HepG2 (cell line): ENCODE results near the gene DOC2A. TPM values are rescaled to one million over a fixed set of nuclear protein-coding genes. Genes with fewer than 3 reads are reported as not detected.

ENCODE experiments used
- BRF2 ChIP-seq: sonication (generic); formaldehyde crosslinking; IDR thresholded peaks from 2 replicates; pipeline ENCODE4 v1.8.1; 2022; ENCODE audit warnings: mild to moderate bottlenecking, missing genetic modification reagents
- CHD2 ChIP-seq: IDR thresholded peaks from 2 replicates; pipeline ENCODE4 v1.6.1; 2011; ENCODE audit warnings: low read depth, low read length, improper control_type of control experiment
- ELF4 ChIP-seq: sonication (generic); formaldehyde crosslinking; IDR thresholded peaks from 2 replicates; pipeline ENCODE4 v1.5.0; 2020; ENCODE audit warnings: missing genetic modification reagents, mild to moderate bottlenecking, moderate library complexity, borderline replicate concordance
- HOXD1 ChIP-seq: sonication (generic); formaldehyde crosslinking; IDR thresholded peaks from 2 replicates; pipeline ENCODE4 v1.5.0; 2020; ENCODE audit warnings: missing genetic modification reagents
- RERE ChIP-seq: IDR thresholded peaks from 2 replicates; pipeline ENCODE4 v1.6.1; 2016; ENCODE audit warnings: low read depth, missing genetic modification reagents, missing compliant biosample characterization
- RXRB ChIP-seq: IDR thresholded peaks from 2 replicates; pipeline ENCODE4 v1.6.1; 2016; ENCODE audit warnings: borderline replicate concordance, missing genetic modification reagents, missing compliant biosample characterization
- SALL2 ChIP-seq: sonication (generic); formaldehyde crosslinking; IDR thresholded peaks from 2 replicates; pipeline ENCODE4 v1.8.1; 2023; ENCODE audit warnings: mild to moderate bottlenecking, missing genetic modification reagents, inconsistent platforms
- ZEB1 ChIP-seq: IDR thresholded peaks from 2 replicates; pipeline ENCODE4 v1.6.1; 2012; ENCODE audit warnings: mild to moderate bottlenecking, low read depth, inconsistent platforms; ENCODE audit not compliant: insufficient replicate concordance
- ZNF18 ChIP-seq: sonication (generic); formaldehyde crosslinking; IDR thresholded peaks from 2 replicates; pipeline ENCODE4 v1.8.0; 2022; ENCODE audit warnings: mild to moderate bottlenecking, missing genetic modification reagents; ENCODE audit not compliant: insufficient replicate concordance
- ZNF33A ChIP-seq: sonication (generic); formaldehyde crosslinking; IDR thresholded peaks from 2 replicates; pipeline ENCODE4 v1.5.1; 2020; ENCODE audit warnings: missing genetic modification reagents, mild to moderate bottlenecking, moderate library complexity, borderline replicate concordance
- polyA plus RNA-seq, 8 experiments: library from polyadenylated mRNA; depleted of rRNA in 3 of 8; stranded (reverse) in 7 of 8; unstranded in 1 of 8; fragments of >200 nt; fragmentation: Illumina TruSeq in 4 of 8; extraction: Trizol in 4 of 8; gene quantifications; 2 replicates each; pipeline versions ENCODE4 v1.2.1 to v1.2.3, GENCODE V29; 2011 to 2016; ENCODE audit warnings: low read depth in 4 of 8, missing spikeins in 1 of 8, mixed read lengths in 1 of 8; ENCODE audit not compliant: insufficient read depth in 1 of 8
- total RNA-seq, 5 experiments: library from RNA; depleted of rRNA; stranded (reverse); fragments of >200 nt; fragmentation: Illumina TruSeq; extraction: Trizol; gene quantifications; 2 replicates each; pipeline ENCODE4 v1.2.3, GENCODE V29; 2016; ENCODE audit warnings: low read depth in 1 of 5
- TF ChIP-seq, protein P1 (sequence below): sonication (generic); formaldehyde crosslinking; IDR thresholded peaks from 2 replicates; pipeline ENCODE4 v1.9.0; 2021; ENCODE audit warnings: missing genetic modification reagents, borderline replicate concordance
- TF ChIP-seq, protein P2 (sequence below): sonication (generic); formaldehyde crosslinking; IDR thresholded peaks from 2 replicates; pipeline ENCODE4 v1.9.0; 2021; ENCODE audit warnings: missing genetic modification reagents, mild to moderate bottlenecking, borderline replicate concordance
- TF ChIP-seq, protein P3 (sequence below): sonication (generic); formaldehyde crosslinking; IDR thresholded peaks from 2 replicates; pipeline ENCODE4 v1.5.1; 2020; ENCODE audit warnings: missing genetic modification reagents, mild to moderate bottlenecking, borderline replicate concordance

The DOC2A gene
- total and polyA plus RNA-seq, 2 of the 13 experiments (the other 11 are each of a cell fraction or from before 2014, with no cell fraction given): 0.15 to 0.55 TPM

DNA sequence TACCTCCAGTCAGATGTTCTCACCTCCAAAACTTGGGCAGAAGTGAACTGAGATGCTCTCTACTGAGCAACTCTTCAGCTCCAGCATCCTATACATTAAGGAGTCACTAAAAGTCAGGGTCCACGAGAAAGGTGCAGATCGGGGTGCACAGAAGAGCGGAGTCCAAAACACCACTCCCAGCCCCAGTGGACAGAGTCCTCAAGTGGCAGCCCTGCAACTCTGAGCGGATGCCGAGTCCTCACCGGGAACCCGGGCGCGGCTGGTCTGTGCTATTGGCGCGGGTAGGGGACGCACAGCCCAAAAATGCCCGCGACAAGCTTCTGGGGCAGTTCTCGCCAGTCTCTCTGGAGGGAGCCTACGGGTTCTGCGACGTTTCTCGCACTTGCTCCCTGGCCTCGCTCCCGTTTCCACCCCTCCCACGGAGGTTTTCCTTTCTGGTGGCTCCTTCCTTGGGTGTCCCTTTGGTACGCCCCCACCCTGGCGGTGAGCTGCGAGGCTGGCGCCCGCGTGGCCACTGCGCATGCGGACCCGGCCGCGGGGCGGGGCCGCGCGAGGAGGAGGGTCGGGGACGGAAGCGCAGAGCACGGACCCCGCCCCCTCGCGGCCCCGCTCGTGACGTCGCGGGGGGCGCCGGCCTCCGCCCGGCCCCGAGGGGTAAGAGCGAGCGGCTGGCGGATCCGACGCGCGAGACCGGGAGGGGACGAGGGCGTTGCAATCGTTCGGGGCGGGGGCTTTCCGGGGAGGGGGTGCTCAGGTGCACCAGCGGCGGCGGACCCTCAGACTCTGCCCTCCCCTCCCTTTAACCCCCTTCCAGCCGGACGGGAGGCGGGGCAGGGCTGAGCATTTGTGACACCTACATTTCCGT lies 49.1 kb downstream of the DOC2A start, which contains the start of gene TMEM219 (continued):
- no peak for TF ChIP-seq ZNF33A (CRISPR knock-in tag)
- TF ChIP-seq, protein P1, sequence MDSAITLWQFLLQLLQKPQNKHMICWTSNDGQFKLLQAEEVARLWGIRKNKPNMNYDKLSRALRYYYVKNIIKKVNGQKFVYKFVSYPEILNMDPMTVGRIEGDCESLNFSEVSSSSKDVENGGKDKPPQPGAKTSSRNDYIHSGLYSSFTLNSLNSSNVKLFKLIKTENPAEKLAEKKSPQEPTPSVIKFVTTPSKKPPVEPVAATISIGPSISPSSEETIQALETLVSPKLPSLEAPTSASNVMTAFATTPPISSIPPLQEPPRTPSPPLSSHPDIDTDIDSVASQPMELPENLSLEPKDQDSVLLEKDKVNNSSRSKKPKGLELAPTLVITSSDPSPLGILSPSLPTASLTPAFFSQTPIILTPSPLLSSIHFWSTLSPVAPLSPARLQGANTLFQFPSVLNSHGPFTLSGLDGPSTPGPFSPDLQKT: no peak
- TF ChIP-seq CHD2: no peak
- no peak for TF ChIP-seq RERE (CRISPR knock-in tag)
- TF ChIP-seq ZNF18 (CRISPR knock-in tag): peak; percentile 59
- TF ChIP-seq, protein P2, sequence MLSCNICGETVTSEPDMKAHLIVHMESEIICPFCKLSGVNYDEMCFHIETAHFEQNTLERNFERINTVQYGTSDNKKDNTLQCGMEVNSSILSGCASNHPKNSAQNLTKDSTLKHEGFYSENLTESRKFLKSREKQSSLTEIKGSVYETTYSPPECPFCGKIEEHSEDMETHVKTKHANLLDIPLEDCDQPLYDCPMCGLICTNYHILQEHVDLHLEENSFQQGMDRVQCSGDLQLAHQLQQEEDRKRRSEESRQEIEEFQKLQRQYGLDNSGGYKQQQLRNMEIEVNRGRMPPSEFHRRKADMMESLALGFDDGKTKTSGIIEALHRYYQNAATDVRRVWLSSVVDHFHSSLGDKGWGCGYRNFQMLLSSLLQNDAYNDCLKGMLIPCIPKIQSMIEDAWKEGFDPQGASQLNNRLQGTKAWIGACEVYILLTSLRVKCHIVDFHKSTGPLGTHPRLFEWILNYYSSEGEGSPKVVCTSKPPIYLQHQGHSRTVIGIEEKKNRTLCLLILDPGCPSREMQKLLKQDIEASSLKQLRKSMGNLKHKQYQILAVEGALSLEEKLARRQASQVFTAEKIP: 0 out of 2 replicates have a peak, but pooled peaks have one; percentile 61
- 0 out of 2 replicates have a peak, but pooled peaks have one; percentile 23 for TF ChIP-seq BRF2
- TF ChIP-seq RXRB (CRISPR knock-in tag): peak; percentile 33; the same call in 1 of the 2 replicates
- TF ChIP-seq ELF4 (CRISPR knock-in tag): peak; percentile 65; the same call in 1 of the 2 replicates
- TF ChIP-seq, protein P3, sequence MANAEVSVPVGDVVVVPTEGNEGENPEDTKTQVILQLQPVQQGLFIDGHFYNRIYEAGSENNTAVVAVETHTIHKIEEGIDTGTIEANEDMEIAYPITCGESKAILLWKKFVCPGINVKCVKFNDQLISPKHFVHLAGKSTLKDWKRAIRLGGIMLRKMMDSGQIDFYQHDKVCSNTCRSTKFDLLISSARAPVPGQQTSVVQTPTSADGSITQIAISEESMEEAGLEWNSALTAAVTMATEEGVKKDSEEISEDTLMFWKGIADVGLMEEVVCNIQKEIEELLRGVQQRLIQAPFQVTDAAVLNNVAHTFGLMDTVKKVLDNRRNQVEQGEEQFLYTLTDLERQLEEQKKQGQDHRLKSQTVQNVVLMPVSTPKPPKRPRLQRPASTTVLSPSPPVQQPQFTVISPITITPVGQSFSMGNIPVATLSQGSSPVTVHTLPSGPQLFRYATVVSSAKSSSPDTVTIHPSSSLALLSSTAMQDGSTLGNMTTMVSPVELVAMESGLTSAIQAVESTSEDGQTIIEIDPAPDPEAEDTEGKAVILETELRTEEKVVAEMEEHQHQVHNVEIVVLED: peak; percentile 62
- 0 out of 2 replicates have a peak, but pooled peaks have one; percentile 12 for TF ChIP-seq SALL2
- TF ChIP-seq HOXD1 (CRISPR knock-in tag): no peak
- no peak for TF ChIP-seq ZEB1
